ENCODE results near the gene LHCGR.
"Not testable (repeated sequence)": the region's sequence is repeated elsewhere in the genome, so short reads cannot be mapped to it uniquely, and the experiment has no call there.

The LHCGR gene

DNA sequence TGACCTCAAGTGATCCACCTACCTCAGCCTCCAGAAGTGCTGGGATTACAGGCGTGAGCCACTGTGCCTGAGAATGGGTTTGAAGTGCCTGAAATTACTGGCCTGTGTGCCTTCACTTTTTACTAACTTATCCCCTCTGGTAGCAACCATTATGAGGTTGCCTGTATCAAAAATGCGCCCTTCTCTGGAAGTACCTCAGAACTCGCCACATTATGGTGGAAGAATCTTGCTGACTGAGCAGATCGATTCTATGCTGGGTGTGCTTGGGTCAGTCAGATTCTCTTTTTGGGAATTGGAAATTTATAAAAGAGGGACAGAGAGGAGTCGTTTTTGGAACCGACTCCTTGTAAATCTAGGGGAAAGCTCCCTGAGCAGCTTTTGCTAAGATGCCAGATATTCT lies 8.2 kb downstream of the LHCGR start:
- no peak for DNase-seq (ENCODE audit: low read depth)

GRCh38 chr2:48739236-48739635 lies 16.3 kb downstream of the LHCGR start:
- DNase-seq (ENCODE audit: low read depth) = not testable (repeated sequence)

GRCh38 chr2:48738806-48739205 lies 16.7 kb downstream of the LHCGR start:
- peak; percentile 96 for DNase-seq (ENCODE audit: low read depth)

GRCh38 chr2:48736251-48736650 lies 19.3 kb downstream of the LHCGR start:
- DNase-seq (ENCODE audit: low read depth) = no peak

GRCh38 chr2:48734576-48735303 lies 20.8 kb downstream of the LHCGR start:
- no peak for DNase-seq (ENCODE audit: low read depth)

DNA sequence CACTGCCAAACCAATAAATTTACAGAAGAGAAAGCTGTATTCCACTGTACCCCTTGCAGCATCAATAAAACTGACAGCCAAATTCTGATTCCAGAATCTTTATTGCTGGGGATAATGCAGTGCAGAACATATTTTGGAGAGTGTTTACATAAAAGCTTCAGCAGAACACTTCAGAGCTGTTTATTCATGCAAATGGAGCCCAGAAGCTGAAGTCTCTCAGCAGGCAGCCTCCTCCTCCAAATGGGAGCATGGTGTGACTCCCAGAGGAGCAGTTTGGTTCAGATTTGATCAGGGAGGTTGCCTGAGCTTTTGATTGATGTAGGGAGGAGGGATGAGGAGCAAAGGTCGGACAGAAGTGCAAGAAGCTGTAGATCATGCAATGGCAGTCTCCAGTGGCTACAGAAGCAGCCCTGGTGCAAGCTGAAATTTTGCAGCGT lies 22.4 kb downstream of the LHCGR start:
- no peak for DNase-seq (ENCODE audit: low read depth)

- no peak for DNase-seq (ENCODE audit: low read depth)
Measured at GRCh38 chr2:48728840-48729239, 26.7 kb downstream of the LHCGR start.

DNA sequence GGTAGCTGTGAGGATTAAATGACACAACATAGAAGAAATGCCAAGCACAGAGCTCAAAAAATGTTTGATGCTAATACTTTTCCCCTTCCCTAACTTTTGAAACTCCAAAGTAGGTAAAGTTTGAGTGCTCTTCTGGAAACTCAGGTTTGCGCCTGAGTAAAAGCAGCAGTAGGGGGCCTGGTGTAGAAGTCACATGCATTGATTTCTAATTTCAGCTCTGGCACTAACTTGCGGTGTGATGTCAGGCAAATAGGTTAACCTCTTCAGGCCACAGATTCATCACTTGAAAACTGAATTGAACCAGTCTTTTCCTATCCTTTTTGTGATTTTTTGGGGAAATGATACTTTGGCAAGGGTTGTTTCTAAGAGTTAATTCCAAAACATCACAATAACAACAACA lies 27.2 kb downstream of the LHCGR start:
- no peak for DNase-seq (ENCODE audit: low read depth)

- no peak for DNase-seq (ENCODE audit: low read depth)
Measured at GRCh38 chr2:48727560-48727959, 28.0 kb downstream of the LHCGR start.

- DNase-seq (ENCODE audit: low read depth) = no peak
Measured at GRCh38 chr2:48725696-48726494, 29.6 kb downstream of the LHCGR start.

GRCh38 chr2:48724278-48724677 lies 31.2 kb downstream of the LHCGR start:
- DNase-seq (ENCODE audit: low read depth) = no peak

GRCh38 chr2:48723129-48723528 lies 32.4 kb downstream of the LHCGR start:
- peak; percentile 95 for DNase-seq (ENCODE audit: low read depth)

DNA sequence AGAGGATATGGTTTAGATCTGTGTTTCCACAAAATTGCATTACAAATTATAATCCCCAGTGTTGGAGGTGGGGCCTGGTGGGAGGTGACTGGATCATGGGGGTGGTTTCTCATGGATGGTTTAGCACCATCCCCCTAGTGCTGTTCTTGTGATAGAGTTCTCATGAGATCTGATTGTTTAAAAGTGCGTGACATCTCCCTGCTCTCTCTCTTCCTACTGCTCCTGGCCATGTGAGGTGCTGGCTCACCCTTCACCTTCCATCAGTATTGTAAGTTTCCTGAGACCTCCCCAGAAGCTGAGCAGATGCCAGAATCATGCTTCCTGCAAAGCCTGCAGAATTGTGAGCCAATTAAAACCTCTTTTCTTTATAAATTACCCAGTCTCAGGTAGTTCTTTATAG lies 33.1 kb downstream of the LHCGR start:
- DNase-seq (ENCODE audit: low read depth) = no peak

DNA sequence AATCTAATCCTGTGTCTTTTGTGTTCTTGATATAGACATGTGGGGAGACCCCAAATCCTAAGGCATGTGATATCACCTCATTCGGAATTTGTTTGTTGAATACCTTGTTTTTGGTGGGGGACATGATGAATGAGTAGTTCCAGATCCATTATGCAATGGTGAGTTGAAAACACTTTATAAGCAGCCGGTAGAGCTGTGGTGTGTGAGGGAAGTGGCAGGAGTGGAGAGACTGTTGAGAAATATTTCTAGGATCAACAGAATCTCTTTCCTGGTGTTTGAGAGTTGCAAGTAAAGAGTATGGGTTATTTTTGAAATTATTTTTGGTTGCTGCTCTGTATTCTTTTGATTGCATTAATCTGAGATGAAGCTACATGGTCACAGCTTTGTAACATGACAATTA lies 34.4 kb downstream of the LHCGR start:
- peak; percentile 48 for DNase-seq (ENCODE audit: low read depth)

GRCh38 chr2:48719480-48720177 lies 35.9 kb downstream of the LHCGR start:
- no peak for DNase-seq (ENCODE audit: low read depth)

GRCh38 chr2:48717846-48718245 lies 37.7 kb downstream of the LHCGR start:
- peak; percentile 66 for DNase-seq (ENCODE audit: low read depth)

- peak; percentile 52 for DNase-seq (ENCODE audit: low read depth)
Measured at GRCh38 chr2:48715956-48716355, 39.6 kb downstream of the LHCGR start.

GRCh38 chr2:48715042-48715899 lies 40.3 kb downstream of the LHCGR start:
- DNase-seq (ENCODE audit: low read depth) = peak; percentile 86

DNA sequence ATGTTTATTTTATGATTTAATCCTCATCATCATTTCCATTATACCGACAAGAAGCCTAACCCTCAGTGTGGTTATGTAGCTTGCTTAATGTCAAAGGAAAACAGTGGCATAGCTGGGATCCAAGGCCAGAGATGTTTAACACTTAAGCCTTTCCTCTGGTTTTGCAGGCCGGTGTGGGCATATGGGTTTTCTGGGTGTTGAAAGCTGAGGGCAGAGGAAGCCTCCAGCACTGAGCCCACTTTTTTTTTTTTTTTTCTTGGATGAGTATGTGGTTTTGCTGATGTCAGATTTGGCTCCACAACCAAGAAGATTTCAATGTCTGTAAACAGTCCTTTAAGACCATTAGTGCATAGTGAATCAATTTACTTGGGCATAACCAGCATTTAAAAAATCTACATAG lies 41.3 kb downstream of the LHCGR start:
- peak; percentile 89 for DNase-seq (ENCODE audit: low read depth)

- no peak for DNase-seq (ENCODE audit: low read depth)
Measured at GRCh38 chr2:48713647-48714046, 41.9 kb downstream of the LHCGR start.

DNA sequence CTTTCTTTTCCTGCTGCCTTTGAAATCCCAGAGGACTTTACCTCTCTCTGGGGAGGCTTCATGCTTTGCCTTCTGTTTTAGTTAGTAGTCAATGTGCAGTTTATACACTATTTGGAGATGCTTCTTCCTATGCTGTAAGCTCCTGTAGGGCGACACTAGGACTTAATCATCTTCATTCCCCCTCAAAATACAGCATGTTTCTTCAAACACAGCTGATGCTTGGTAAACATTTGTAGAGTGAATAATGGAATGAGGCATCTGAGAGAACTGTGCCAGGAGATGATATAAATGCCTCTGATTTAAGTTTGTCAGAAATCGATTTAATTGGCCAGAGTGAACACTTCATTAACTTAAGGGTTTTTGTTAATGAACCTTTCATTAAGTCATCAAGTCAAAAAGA lies 43.4 kb downstream of the LHCGR start:
- no peak for DNase-seq (ENCODE audit: low read depth)

DNA sequence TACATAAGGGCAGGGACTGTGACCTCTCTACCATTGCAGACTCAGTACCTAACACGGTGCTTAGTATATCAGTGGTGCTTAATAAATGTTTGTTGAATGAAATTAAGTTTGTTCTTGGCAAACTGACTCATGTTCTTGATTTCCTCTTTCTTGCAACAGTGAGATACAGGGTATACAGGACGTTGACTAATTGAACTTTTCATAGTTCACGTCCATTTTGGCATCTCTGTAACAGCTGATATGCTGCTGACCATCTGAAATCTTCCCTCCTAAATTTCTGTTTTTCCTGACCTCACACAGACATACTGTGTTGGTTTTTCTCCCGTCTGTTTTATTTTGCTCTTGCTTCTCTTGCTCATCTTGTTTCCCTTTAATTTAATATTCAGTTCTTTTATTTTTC lies 44.2 kb downstream of the LHCGR start:
- no peak for DNase-seq (ENCODE audit: low read depth)
